ENCODE measurements around the gene MRC1.

Gene MRC1

DNA sequence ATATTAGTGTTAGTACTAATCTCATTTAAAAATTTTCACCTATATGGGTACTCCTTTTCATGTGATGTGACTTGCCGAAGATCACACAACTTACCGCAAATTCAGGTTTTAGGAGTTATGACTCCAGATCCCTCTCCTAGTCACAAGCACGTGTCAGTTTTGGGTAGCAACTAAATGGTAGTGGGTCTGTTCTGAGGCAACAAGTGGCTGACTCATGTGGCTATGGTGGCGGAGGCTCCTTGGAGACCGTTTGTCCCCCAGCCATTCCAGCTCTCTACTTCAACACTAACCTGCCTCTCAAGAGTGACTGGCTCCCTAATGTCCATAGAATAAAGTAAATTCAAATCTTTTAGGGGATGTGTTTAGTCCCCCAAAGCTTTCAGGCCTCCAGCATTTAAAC lies 39.5 kb downstream of the MRC1 start:
- no peak for DNase-seq

DNA sequence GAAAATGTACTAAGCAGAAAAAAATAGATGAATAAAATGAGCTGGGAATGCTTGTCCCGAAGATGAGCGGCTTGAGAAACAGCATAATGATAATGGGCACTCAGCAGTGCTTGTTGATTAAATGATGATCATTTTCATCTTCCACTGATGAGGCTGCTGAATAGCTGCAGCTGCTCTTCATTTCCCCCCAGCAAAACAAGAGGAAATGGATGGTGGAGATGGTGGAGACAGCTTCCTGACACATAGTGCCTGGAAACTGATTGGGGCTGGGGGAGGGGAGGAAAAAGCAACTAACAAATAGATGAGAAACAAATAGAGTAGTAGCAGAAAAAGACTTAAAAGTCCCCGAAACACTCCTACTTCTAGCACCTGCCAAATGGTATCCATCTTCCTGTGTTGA lies 41.4 kb downstream of the MRC1 start:
- no peak for DNase-seq

DNA sequence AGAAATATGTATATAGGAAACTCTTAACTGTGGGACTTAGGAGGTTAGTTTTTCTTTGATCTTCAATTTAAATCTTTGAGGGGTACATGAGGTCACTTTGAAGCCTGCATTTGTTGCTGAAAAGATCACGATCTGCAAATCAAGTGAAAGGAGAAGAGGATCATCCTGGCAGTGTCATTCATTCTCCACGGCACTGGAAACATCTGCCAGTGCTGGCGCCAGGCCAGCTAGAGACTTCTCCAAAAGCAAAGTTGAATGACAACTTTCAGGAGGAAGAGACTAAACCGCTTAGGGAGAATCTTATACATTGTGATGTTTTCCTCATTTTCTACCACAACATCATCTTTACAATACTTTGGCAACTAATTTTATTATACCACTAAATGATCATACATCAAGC lies 42.5 kb downstream of the MRC1 start:
- DNase-seq, result no peak

DNA sequence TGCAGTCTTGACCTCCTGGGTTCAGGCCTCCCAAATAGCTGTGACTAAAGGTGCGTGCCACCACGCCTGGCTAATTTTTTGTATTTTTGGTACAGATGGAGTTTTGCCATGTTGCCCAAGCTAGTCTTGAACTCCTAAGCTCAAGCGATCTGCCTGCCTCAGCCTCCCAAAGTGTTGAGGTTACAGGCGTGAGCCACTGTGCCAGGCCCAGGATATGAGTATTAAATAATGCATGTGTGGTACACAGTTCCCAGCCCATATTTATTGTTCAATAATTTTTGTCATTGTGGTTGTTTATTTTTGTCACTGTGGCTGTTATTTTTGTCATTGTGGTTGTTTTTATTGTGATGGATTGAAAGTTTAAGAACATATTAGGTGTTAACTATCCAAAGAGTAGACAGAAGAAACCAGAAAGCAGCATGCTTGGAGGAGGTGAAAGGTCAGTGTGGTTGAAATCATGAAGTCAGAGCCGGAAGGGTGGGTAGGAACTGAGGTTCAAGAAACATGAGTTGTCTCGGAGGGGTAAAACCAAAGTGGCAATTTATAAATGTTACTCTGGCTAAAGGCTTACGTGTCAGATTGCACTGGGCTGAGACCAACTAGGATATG lies 45.0 kb downstream of the MRC1 start:
- no peak for DNase-seq

DNA sequence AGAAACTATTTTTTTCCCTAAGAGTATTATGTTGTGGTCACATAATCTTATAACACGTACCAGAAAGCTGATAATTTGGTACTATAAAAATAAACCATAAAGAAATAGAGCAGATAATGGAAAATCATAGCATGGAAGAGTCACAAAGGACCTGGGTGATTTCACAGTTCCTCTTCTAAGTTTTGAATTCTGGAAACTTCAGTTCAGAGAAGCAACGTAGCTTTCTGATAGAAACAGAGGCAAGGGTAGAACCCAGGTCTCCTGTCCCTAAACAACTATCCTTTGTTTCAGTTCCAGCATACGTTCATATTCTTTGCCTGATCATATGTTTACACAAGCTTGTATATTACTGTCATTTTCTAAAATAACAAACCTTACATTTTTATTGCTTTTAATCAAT lies 47.9 kb downstream of the MRC1 start:
- DNase-seq, result no peak

DNA sequence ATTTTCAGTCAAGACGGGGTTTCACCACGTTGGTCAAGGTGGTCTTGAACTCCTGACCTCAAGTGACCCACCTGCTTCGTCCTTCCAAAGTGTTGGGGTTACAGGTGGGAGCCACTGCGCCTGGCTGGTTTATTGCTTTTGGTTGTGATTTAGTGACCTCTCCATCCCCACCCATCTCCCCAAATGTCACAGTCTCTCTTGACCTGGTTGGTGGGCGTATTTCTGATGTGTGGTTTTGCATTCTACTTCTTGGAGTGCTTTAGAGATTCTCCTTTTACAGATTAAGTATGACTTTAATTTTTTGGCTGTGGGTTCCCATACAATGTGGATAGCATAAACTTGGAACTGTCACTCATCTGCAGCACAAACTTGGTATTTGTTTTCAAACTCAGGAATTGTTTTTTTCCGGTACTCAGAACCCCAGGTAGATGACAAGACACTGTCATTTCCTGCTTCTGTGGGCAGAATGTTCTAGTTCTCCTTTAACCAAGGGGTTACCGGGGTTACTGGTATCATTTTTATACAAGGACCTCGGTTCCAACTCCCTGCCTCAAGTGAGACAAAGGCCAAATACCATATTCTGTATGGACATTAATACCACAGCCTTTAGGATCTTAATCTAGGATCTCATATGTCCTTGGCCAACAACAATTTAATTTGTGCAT lies 50.5 kb downstream of the MRC1 start:
- no peak for DNase-seq

DNA sequence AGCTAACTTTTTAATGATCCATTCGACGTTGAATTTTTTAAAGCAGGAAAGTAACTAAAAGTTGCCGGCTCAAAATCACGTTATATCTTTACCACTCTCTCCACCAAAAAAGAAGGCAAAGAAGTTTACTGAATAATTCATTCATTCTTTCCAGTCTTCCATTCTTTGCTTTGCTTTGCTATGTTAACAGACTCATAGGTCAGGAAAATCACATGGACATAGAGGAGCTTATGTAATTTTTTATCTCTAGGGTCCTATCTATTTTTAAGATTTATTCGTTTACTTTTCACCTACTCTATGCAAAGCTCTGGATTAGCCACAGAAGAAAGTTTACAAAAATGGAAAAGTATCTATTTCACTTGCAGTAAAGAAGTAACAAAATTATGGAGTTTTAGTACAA lies 52.6 kb downstream of the MRC1 start:
- DNase-seq, result no peak

DNA sequence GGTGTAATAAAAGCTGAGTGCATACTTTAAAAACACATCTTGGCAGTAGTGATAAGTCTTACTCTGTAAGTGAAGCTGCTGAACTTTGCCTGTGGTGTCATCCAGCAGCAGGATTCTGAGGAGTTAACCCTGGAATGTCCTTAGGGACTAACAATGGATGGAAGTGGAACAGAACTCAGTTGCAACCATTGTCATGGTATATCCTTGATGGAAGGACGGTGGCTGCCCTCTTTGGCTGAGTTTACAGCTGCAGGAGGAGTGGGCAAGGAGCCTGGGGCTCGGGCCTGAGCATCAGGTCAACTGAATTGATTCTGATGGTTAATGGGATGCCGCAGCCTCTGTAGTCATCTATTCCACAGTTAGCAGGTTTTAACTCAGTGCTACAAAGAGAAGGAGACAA lies 56.2 kb downstream of the MRC1 start:
- DNase-seq, result no peak

DNA sequence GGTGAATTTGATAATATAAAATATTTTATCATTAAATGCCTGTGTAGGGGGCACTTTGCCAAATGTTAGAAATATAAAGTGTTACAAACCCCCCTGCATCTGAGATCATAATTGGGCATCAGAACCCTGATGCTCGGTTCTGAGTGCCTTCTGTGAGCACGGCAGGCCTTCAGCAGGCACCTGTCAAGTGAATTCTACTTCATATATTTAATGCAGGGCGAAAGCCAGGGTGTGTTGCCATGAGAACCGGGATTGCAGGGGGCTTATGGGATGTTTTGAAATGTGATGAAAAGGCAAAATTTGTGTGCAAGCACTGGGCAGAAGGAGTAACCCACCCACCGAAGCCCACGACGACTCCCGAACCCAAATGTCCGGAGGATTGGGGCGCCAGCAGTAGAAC lies 57.2 kb downstream of the MRC1 start:
- DNase-seq, result no peak

DNA sequence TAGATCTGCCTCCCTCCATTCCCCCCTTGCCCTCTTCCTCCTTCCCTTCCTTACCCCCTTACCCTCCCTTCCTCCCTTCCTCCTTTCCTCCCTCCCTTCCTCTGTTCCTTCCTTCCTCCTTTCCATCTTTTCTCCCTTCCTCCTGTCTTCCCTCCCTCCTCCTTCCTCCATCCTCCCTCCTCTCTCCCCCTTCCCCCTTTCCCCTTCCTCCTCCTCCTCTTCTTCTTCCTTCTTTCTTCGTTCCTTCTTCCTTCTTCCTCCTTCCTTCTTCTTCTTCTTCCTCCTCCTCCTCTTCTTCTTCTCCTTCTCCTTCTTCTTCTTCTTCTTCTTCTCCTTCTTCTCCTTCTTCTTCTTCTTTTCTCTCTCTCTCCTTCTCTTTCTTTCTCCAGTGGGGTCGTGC lies 57.9 kb downstream of the MRC1 start:
- DNase-seq, result no peak

DNA sequence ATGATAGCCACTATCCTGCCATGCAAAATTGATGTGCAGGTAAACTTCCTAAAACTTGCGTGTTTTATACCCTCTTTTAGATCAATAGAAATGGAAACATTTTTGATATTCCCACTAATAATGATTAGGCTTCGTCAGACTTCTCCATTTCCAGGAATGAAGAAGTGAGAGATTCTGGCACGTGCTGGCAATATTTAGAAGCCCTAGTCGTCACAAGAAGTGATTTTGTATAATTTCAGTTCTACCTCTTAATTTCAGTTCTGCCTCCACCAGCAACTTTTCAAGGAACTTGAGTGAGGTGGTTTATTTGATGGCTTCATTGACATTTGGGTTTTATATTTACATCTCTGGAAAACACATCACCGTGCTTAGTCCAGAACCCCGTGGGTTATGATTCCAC lies 61.9 kb downstream of the MRC1 start:
- no peak for DNase-seq

DNA sequence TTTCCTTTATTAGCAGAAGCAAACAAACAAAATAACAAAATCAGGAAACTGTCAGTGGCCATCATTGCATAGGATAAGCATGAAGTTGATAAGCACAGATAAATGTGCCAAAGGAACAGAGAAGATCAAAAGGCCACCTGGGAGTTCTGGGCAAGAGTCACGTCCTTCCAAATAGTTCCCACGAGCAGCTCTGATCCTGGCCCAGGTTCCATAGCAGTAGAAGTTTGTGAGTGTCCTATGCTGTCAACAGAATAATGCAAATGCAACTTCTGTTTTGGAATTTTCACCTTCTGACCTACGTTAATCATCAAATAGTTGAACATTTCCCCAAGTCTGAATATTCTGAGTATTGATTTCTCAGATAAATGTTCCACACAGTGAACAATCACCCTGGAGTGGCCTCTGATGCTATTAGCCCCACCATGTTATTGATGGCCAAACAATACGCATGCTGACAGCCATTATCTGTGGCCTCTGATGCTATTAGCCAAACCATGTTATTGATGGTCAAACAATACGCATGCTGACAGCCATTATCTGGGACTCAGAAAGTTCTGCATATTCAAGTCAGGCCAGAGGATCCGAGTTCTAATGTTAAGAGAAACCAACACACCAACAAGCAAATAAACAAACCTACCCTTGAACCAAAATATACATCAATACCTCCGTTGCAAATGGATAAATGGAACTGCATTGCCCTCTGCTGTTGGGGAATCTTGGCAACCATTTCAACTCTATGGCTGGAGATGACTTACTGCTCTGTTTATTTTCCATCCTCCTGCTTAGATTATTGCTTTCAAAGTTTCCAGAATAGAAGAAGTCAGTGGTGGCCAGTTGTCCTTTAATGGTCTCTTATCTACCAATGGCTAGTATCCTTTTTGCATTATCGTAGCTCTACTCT lies 63.3 kb downstream of the MRC1 start:
- no peak for DNase-seq

DNA sequence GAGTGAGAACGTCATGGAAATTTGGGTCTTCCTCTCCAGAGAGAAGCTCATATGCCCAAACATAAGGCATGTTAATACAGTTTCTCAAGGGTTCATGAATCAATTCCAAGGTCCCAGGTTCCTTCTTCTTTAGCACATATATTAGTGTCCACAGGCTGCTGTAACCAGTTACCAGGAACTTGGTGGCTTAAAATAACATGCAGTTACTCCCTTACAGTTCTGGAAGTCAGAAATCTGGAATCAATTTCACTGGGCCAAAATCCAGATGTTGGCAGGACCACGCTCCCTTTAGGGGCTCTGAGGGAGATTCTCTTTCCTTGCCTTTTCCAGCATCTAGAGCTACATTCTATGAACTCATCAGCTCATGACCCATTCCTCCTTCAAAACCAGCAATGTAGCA lies 64.8 kb downstream of the MRC1 start:
- DNase-seq, result no peak

DNA sequence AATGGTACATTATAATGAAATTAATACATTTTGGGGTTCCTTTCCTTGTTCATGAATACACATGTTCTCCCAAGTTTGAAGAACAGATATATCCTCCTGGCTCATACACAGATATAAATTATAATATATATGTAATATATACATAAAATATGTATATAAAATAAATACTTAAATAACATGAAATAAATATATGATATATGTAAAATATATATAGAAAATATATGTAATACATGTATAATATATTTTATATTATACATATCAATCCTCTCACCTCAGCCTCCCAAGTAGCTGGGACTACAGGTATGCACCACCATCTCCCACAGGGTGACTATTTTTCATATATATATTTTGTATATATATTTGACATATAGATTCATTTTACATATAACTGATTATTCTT lies 68.0 kb downstream of the MRC1 start:
- no peak for DNase-seq

DNA sequence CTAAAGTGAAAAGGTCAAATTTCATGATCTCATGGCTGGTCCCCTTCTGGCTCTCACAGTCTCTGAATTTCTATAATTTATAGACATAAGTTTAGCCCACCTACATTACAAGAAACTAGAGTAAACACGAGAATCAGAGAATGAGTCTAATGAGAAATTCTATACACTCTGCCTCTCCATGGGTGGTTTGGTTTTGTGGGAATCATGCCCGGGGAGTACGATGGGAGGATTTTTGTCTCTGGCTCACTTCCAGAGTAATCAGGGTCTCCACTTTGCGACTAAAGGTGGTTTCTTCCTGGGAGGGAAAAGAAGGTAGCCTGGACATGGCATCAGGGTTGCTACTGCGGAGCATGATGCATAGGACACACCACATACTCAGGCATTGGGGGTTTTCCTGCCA lies 69.7 kb downstream of the MRC1 start:
- DNase-seq, result no peak

DNA sequence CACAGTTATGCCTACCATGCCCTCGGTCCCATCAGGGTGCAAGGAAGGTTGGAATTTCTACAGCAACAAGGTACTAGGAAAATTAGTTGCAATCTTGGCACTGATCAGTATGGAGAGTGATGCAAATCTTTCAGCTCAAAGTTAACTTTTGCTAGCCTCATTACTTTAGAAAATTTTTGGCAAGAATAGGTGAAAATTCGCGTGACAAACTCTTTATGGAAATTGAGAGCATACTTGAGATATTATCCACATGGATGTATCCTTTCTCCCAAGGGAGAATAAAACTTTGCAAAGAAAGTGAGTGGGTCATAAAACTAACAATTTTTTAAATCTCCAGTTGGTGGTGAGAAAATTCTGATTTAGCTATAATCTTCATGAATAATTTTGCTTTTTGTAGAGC lies 71.5 kb downstream of the MRC1 start:
- no peak for DNase-seq

DNA sequence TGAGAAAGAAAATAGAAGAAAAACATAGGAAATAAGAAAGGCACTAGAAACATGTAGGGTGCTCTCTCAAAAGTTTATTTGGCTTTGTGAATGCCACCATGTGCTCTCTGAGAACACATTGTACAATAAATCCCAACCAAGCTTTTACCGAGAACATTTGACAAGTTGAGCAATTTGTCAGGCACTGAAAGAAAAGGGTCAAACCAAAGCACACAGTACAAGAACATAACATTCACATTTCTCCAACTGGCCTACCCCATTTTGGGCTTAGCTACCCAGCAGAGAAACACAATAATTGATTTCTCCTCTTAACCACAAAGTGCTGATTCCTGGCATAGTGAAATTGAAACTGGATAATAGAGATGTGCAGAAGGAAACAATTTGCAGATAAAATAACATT lies 73.4 kb downstream of the MRC1 start:
- no peak for DNase-seq

DNA sequence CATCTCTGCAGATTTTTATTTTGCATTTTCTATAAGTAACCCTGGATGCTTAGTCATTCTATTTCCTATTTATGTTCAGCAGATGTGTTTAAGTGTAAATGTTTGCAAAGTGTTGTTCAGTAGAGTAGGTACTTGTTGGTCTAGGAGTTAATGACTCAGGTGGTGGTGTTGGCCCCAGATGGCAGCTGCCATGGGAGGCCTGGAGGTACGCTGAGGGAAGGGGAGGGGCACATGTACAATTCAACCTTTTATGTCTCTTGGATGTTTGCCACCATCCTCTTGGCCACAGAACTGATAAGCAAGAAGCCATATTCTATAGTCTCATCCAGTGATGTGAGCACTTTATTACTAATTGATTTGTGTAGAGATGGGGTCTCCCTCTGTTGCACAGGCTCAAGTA lies 74.5 kb downstream of the MRC1 start:
- no peak for DNase-seq

DNA sequence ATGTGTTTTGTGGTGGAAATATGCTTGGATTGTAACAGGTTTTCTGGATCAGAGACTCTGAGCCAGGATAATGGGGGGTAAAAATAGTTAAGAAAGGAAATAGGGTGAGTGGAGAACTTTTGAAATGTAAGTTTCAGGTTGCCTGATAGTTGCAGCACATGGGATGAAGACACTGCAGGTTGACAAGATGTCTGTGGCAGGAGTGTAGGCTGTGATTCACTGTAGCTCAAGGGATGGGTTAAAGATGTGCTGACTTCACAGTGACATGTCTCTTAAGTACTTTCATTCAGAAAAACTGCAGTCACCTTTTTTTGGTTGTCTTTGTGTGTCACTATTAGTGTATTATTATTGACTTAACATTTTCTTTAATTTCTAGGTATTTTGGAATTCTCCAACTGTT lies 79.0 kb downstream of the MRC1 start:
- DNase-seq, result no peak

DNA sequence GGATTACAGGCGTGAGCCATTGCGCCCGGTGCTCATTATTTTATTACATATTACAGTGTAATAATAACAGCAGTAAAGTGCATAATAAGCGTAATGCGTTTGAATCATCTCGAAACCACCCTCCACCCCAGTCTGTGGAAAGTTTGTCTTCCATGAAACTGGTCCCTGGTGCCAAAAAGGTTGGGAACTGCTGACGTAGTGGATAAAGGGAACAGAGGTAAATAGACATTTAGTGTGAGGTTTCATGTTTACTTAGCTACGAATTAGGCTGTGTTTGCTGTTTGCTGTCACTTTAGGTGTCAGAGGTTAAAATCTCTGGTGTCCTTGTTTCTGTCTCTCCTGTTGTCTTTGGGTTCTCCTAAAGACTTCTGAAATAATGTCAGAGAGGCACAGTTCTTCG lies 82.3 kb downstream of the MRC1 start:
- no peak for DNase-seq

DNA sequence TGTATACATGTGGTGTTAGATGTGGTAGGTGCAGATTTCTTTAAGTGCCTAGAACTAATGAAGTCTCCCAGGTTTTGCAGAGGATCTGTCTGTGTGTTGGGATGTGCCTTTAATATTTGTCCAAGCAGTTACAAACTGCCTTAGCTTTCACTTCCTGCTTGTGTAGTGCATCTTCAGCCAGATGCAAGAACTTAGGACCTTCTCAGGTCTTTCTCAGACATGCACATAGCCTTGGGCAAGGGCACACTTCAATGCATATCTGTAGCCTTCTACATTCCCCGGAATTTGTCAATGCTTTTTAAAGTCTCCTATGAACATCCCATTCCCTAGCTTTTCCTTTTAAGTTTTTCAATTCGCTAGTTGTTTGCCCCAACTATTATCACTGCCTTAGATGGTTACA lies 95.4 kb downstream of the MRC1 start:
- DNase-seq, result no peak

DNA sequence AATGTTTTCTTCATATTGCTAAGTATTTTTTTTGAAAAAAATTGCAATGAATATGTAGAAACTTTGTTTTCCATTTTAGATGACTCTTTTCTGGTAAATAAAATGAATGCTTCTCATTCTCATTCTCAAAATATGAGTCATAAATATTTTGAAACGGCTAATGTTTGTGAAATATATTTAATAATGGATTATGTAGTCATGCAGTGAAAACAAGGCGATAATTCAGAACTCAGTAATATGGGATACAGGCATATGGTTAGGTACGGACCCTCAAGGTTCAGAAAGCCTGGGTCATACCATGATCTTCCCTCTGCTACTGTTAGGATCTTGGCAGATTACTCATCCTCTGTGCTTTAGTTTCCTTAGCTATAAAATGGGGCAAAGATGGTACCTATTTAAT lies 96.3 kb downstream of the MRC1 start:
- DNase-seq, result no peak

DNA sequence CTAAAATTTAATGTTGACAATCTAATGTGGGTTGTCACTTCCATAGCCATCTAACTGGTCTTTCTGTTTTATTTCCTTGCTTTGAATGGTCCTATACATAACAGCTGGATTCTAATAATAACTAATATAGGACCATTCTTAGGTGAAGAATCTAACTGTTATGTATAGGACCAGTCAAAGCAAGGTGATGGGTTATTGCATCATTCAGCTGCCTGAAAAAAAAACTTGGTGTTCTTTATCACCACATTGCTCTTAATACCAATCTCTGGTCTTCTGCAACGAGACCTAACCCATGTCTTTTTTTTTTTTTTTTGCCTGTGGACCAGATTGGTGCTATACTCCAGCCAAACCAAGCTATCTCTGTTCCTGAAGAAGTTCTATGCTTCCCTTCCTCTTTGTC lies 96.9 kb downstream of the MRC1 start:
- no peak for DNase-seq

DNA sequence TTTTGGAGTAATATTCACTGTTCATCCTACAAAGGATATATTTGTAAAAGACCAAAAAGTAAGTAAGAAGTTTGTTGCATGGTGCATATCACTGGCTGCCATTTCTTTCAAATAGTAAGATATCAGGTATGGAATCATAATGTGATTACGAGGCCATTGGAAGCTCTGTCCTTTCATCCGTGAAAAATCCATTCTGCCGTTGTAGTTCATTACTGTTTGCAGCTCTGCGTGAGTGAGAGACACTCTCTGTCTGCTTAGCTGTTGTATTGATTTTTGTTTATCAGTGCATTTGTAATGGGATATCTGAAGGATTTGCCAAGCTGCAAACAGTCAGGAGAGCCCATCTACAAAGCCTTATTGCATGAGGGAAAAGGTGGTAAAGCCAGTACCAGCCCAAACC lies 98.5 kb downstream of the MRC1 start:
- no peak for DNase-seq
